Breast epithelium (tissue), 3 donors: ENCODE results near the gene HGFAC.

Source experiments
- POLR2AphosphoS5 ChIP-seq, 3 donors: sonication (generic); formaldehyde crosslinking; IDR thresholded peaks; one replicate each; pipeline ENCODE4 v1.6.1; 2017; ENCODE audit warnings: antibody characterized with exemption in 3 of 3
- TF ChIP-seq, protein P1 (sequence below), 3 donors: fragments of 450-650 bp; IDR thresholded peaks; one replicate each; pipeline ENCODE4 v1.5.1; 2016 to 2017; ENCODE audit warnings: antibody characterized with exemption in 3 of 3, mild to moderate bottlenecking in 3 of 3, moderate library complexity in 3 of 3

DNA sequence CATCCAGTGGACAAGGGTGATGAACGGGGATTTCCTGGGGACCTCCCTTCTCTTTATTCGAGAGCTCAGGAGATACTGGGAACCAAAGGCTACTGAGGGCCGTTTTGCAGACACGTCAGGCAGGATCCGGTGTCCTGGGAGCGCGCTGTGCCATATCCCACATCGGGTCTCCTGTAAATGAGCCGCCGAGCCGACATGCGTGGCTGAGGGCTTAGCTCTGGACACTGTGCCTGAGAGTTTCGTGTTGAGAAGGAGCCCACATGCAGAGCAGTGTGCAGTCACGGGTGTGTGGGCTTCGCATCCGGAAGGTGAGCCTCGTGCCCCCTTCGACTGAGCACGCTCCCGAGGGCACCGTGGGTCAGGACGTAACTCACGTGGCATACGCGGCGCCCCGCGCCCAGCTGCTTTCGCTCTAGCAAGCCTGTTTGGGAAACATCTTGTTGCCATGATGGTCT lies 28.5 kb upstream of the HGFAC start:
- TF ChIP-seq, protein P1, sequence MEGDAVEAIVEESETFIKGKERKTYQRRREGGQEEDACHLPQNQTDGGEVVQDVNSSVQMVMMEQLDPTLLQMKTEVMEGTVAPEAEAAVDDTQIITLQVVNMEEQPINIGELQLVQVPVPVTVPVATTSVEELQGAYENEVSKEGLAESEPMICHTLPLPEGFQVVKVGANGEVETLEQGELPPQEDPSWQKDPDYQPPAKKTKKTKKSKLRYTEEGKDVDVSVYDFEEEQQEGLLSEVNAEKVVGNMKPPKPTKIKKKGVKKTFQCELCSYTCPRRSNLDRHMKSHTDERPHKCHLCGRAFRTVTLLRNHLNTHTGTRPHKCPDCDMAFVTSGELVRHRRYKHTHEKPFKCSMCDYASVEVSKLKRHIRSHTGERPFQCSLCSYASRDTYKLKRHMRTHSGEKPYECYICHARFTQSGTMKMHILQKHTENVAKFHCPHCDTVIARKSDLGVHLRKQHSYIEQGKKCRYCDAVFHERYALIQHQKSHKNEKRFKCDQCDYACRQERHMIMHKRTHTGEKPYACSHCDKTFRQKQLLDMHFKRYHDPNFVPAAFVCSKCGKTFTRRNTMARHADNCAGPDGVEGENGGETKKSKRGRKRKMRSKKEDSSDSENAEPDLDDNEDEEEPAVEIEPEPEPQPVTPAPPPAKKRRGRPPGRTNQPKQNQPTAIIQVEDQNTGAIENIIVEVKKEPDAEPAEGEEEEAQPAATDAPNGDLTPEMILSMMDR (IDR thresholded peaks at IDR 0.05), result no peak
- no peak for TF ChIP-seq POLR2AphosphoS5 (IDR thresholded peaks at IDR 0.05)
